PC-3 (cell line): Measurements from ENCODE around the gene TRPV2.
"Not testable (repeated sequence)": the region's sequence is repeated elsewhere in the genome, so short reads cannot be mapped to it uniquely, and the experiment has no call there.

Experiments
- EZH2 ChIP-seq: fragments of 300-600 bp; sonication (generic); IDR thresholded peaks from one replicate; pipeline ENCODE4 v1.6.1; 2017; ENCODE audit warnings: antibody characterized with exemption, mild to moderate bottlenecking, low read length; ENCODE audit not compliant: unreplicated experiment
- TF ChIP-seq, protein P1 (sequence below): fragments of 300-600 bp; sonication (generic); conservative IDR thresholded peaks from 2 replicates; pipeline ENCODE4 v1.5.1; 2017; ENCODE audit warnings: antibody characterized with exemption, low read depth, mild to moderate bottlenecking, low read length

DNA sequence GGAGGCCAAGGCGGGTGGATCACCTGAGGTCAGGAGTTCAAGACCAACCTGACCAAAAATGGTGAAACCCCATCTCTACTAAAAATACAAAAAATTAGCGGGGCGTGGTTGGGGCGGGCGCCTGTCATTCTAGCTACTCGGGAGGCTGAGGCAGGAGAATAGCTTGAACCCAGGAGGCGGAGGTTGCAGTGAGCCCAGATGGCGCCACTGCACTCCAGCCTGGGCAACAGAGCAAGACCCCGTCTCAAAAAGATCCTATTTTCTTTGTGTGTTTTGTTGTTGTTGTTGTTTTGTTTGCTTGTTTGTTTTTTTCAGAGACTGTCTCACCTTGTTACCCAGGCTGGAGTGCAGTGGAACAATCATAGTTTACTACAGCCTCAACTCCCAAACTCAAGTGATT, 11.5 kb upstream of the TRPV2 start:
- TF ChIP-seq, protein P1, sequence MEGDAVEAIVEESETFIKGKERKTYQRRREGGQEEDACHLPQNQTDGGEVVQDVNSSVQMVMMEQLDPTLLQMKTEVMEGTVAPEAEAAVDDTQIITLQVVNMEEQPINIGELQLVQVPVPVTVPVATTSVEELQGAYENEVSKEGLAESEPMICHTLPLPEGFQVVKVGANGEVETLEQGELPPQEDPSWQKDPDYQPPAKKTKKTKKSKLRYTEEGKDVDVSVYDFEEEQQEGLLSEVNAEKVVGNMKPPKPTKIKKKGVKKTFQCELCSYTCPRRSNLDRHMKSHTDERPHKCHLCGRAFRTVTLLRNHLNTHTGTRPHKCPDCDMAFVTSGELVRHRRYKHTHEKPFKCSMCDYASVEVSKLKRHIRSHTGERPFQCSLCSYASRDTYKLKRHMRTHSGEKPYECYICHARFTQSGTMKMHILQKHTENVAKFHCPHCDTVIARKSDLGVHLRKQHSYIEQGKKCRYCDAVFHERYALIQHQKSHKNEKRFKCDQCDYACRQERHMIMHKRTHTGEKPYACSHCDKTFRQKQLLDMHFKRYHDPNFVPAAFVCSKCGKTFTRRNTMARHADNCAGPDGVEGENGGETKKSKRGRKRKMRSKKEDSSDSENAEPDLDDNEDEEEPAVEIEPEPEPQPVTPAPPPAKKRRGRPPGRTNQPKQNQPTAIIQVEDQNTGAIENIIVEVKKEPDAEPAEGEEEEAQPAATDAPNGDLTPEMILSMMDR = not testable (repeated sequence)
- not testable (repeated sequence) for TF ChIP-seq EZH2
